Bone marrow (tissue), 2 donors: ENCODE results near the gene COL5A2.

Experiments used
- DNase-seq, 2 donors: peaks; one replicate each; lab custom pipeline; 2025; lab: John Stamatoyannopoulos, UW

COL5A2 gene

DNA sequence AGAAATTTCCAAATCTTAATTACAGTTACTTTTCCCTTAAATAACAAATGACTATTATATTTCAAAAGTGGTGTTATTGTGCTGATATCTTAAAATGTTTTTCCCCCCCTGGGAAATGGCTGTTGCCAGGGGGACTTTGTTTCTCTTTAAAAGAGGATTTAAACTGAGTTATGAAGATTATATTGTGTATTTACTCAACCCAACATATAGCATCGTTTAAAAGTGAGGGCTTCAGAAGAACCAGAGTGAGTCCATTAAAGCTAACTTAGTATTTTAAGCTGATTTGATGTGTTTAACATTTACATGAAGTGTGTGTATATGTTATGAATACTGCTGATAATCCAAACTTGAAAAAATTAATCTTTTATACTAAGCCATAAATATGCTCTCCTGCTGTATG, 81.6 kb downstream of the COL5A2 start:
- DNase-seq, result no peak

DNA sequence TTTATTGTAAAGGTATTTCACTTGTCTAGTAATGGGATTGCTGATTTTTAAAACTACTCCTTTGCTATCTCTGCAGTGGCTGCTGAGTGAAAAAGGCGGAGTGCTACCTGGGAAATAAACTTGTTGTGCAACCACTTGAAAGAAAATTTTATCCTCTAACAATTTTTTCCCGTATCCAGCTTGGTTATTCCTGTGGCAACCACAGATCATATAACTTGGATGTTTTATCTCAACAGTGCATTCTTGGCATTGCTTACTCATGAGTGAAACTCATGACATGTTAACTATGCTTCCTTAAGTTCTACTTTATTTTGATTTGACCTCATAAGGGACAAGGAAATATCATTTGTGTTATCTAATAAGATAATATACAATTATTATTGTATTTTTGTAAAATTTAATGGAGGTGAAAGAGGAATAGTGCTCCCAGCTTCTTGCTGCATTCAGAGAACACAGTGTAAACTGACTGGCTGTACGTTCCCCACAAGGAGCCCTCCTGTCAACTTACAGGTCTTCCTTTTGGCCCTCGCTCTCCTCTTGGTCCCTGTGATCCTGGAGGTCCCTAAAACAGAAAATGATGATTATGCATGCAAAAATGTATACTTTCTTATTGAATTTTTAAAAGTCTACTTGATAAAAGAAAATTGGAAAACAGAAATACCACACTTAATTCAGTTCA, 82.7 kb downstream of the COL5A2 start:
- DNase-seq, result no peak

DNA sequence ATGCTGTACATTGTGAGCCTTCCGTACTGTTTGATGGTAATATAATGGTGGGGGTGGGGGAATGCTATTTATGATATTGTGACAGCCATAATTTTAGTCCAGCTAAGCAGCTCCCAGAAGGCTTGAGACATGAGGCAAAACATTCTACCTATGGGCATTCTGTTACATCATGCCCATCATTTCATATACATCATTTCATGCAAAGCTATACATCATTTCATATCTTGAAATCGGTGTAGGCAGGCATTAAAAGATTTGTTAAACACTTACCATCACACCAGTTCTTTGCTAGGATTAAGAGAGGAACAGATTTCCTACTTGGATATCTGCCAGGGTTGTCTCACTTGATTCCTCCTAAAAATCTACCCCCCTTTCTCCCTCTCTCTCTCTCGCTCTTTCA, 84.5 kb downstream of the COL5A2 start:
- DNase-seq, result no peak

DNA sequence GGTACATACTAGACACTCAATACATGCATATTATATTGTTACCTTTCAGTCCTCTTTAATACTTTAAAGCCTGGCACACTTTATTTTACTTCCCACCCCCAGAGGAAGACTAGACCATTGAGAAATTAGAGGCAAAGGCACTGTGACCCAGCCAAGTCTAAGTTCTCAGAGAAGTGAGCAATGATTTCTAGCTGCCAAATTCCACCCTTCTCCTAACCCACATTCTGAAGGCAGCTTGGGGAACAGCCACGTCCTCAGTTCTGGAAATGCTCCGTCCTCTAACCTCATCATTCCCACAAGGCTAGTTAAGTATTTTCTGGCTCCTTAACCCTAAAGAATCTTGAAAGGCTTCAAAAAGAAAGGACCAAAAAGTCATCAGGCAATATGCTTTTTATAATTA, 86.6 kb downstream of the COL5A2 start:
- no peak for DNase-seq

DNA sequence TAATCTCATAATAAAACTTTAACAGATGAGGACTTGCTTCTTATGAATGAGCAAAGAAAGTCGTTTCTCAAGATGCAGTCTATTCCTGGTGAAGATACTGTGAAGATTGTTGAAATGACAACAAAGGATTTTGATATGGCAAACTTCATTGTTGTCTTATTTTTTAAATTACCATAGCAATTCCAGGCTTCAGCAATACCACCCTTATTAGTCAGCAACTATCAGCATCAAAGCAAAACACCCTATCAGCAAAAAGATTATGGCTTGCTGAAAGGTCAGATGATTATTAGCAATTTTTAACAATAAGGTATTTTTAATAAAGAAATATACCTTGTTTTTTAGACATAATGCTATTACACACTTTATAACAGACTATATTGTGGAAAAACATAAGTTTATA, 88.3 kb downstream of the COL5A2 start:
- DNase-seq, result no peak

DNA sequence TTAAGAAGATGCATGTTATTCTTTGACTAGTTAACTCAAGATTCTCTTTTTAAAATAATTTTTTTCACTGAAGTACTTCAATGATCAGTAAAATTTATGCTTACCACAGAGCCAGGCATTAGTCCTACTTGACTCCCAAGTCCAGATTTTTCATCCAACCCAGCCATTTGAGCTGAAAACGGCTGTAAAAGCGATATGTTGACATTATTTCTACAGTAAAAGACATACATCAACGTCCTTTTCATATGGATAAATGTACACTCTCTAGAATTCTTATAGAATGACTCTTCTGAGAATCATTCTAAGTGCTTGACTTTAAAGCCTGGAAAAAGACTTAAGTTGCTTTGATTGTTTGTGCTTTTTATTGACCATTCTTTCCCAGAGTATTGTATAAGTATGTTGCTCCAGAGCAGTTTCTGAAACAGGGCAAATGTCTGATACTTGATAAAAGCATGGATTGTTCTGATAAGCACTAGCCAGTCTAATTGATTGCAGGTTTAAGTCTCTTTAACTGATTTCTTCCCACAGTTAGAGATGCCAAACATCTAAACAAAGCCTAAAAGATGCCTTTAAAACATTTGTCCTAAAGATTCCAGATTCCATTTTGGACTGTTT, 90.9 kb downstream of the COL5A2 start:
- no peak for DNase-seq

DNA sequence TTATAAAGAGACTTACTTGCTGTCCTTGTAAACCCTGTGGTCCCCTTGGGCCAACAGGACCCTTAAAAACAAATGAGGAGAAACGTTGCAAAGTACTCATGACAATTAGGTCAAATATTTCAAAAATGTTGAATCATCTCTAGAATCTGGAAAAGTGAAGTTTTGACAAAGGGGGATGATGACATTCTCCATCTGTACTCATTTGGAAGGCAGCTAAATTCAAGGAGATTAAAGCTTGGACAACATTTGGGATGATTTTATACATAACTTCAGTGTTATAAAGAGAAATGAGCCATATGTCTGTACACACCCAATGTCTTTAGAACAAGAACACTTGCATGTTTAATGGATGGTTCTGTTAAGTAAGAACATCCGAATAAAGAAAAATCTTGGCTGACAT, 92.9 kb downstream of the COL5A2 start:
- no peak for DNase-seq

DNA sequence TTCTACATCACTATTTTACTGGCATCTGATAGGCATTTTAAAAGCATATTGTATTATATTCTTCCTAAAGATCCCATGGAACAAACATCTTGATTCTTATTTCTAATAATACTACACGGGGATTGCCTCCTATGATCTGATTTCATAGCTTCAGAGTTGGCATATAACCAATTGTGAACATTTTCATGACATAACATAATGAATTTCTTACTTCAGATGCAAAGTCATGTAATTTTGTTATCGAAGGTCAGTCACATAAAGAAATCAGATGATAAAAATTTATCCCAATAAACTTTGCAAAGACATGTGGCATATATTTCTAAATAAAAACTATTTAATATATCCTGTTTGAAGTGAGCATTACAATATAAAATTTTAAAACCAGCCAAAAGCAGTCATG, 93.3 kb downstream of the COL5A2 start:
- DNase-seq, result no peak

DNA sequence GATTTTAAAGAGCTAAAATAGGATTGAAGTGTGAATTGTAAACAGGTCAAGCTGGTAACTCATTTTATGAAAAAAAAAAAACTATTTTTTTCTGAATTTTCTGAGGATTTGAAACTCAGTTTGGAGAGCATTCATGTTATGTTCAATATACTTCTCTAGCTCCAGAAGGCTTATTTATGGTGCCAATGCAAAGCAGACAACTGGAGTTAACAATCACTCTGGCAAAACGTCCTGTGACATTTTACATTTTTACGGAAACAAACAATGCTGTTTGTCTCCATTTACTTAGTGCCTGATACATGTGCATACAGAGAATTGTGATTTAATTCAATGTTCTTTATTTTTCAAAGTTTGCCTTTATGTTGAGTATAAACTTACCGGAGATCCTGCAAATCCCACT, 96.0 kb downstream of the COL5A2 start:
- DNase-seq, result no peak

DNA sequence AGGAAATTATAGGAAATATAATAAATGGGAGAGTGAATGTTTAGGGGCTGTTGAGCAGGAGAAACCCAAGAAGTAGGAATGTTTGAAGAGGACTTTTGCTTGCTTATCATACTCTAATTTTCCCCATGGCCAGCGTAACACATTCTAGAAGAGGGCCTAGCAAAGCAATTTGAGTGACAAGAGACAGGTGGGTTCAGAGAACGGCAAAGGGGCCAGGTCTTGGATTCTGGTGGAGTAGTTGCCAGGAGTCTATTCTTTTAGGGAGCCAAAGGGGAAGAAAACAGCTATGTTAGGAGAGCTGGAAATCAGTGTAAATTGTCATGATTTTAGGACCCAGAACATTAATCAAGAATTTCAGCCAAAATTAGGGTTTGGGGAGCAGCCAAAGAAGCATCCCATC, 96.5 kb downstream of the COL5A2 start:
- no peak for DNase-seq

DNA sequence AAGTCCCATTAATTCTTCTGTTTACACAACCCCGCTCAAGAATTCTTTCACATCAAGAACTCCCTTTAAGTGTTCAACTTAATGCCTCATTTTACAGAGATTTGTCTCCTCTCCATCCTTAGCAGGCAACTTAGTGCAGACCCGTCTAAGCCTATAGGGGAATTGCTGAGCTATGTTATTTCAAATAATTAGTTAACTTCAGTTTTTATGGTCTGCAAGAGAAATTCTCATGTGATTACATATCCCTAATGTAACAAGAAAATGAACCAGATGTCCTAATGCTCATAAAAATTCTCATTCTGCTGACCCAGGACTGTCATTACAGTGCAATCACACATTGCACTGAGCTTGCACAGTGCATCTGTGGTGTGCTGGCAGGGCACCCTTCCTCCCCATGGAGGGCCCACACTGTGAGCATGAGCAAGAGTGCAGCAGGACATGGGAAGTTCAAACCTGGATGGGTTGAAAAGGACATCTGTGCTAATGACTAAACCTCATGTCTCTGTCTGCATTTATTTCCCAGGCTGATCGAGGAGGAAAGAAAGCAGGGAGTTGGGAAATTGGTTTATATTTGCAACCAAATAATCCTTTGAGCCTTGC, 97.1 kb downstream of the COL5A2 start:
- DNase-seq, result no peak

DNA sequence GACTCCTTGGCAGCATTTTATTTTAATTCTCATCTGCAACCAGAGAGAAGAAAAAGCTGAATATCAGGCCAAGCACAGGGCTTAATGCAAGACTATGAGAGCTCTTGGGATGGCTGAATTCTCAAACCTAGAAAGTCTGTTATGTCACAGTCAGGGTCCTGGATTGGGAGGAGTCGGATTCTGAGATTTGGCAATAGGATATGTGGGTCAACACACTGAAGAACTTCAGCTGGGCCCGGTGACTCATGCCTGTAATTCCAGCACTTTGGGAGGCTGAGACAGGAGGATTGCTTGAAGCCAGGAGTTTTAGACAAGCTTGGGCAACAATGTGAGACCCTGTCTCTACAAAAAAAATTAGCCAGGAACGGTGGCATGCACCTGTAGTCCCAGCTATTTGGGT, 103.0 kb downstream of the COL5A2 start:
- DNase-seq, result no peak

DNA sequence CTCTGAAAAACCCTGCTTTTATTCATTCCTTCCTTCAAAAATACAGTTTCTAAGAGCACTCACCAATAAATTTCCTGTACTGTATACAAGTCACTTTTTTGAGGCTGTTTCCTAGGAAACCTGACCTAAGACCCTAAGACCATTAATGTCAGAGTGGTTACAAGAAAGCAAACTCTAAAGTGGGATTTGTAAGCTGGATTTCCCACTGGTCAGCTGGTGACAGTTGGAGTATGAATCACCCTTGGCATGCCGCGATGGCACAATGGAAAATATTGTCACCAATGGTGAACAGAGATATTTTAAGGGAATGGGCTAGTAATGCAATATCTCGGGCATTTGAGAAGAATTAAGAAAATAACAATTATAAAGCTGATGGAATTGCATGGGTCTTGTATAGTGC, 103.4 kb downstream of the COL5A2 start:
- no peak for DNase-seq

DNA sequence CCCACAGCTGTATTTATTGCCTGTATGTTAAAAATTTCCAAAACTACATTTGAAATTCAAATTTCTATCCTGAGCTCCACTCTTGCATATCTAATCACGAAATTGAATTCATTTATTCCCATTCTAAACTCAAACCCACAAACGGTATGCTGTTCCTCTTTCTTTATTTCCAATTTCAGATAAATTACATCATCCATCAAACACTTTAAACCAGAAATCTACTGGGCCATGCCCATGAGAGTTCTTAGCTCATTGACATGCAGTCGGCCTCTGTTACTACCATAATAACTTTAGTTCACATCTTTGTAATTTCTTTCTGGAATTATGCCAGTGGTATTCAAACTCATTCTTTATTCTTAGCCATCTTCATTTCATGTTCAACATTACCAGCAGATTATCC, 105.1 kb downstream of the COL5A2 start:
- no peak for DNase-seq

DNA sequence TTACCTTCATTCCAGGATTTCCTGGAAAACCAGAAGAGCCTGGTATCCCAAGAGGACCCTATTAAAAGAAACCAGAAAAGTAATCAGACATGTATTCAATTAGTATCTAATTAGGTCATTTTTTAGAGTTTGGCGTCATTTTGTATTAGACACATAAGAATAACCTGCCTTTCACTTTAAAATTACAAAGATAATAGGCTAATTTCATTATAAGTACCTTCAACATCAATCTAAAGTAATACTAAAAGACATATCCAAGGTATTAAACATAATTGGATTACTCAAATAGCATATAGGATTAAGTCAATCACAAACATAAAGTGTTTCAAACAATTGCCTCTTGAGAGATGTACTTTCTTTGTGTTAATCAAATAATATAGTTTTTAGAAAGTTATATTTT, 107.5 kb downstream of the COL5A2 start:
- DNase-seq, result no peak

DNA sequence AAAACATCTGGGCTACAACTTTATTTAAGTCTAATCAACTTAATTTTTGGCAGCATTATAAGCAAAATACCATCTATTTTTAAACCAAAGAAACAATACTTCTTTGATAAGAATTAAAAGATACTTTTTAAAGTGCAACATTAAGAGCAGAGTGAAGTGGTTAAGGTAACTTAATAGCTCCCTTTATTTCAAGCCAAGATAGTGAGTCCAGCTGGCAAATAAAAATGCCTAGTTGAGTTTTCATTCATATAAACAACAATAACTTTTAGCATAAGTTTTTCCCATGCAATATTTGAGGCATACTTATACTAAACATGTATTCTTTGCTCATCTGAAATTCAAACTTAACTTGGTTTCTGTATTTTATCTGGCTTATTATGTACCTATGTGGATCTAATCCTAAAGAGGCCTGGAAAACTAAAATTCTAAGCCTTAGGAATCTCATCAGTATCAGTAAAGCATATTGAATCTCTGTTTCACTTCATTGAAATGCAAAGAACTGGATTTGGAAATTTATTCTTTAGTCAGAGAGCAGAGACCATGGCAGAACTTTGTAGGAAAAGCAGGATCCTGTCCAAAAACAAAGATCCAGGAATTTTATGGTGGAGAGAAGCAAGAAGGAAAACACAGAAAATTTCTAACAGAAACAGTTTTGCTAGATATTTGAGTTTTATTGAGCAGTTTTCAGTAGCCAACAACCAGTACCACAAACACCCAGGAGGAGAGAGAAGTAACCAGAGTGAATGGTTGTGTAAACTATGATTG, 109.5 kb downstream of the COL5A2 start:
- no peak for DNase-seq

DNA sequence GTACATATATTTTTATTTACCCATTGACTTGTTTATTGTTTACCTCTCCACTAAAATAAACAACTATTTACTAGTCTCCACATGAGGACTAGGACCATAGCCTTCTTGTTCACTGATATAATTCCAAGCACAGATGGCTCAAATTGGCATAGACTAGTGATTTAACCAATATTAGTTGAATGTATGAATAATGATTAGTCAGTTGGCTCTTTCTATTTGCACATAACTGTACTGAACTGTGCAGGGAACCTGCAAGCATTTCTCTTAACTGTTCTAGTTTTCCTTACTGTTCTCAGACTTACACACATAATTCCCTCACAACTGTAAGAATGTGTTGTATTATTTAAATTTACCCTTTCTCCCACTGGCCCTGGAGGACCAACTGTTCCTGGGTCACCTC, 113.5 kb downstream of the COL5A2 start:
- no peak for DNase-seq

DNA sequence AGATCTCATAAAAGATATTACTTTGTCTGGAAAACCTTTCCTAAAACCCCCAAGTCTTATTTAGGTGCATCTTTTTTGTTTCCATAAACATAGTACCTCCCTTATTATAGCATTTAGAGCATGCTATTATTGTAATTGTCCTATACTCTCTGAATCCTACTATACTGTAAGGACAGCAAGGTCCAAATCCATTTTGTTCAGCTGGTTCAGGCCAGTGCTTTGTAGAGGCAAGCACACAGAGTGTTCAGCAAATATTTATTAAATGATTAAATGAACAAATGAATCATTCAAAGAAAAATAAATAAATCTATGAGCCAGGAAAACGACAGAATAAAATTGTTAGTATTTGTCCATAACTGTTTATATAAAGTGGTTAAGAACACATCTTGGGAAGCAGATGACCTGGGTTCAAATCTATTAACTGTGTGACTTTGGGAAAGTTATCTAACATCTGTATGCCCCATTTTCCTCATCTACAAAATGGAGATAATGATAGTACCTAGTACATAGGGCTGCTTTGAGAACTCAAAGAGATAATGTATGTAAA, 119.4 kb downstream of the COL5A2 start:
- no peak for DNase-seq

DNA sequence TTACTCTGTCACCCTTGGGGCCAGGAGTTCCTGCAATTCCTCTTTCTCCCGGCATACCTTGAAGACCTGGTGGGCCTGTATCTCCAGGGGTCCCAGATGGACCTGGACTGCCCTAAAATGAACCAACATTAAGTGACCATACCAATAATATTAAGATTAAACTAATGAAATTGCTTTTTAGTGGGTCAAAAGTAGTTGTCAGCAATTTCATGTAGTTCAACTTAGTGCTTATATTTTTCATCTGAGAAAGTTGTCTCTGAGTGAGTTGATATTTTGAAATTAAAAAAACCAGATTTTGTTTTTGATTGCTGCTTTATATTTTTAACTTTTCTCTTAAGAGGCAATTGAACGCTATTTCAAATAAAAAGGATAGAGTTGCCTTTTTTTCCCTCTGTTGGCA, 122.2 kb downstream of the COL5A2 start:
- DNase-seq, result no peak

DNA sequence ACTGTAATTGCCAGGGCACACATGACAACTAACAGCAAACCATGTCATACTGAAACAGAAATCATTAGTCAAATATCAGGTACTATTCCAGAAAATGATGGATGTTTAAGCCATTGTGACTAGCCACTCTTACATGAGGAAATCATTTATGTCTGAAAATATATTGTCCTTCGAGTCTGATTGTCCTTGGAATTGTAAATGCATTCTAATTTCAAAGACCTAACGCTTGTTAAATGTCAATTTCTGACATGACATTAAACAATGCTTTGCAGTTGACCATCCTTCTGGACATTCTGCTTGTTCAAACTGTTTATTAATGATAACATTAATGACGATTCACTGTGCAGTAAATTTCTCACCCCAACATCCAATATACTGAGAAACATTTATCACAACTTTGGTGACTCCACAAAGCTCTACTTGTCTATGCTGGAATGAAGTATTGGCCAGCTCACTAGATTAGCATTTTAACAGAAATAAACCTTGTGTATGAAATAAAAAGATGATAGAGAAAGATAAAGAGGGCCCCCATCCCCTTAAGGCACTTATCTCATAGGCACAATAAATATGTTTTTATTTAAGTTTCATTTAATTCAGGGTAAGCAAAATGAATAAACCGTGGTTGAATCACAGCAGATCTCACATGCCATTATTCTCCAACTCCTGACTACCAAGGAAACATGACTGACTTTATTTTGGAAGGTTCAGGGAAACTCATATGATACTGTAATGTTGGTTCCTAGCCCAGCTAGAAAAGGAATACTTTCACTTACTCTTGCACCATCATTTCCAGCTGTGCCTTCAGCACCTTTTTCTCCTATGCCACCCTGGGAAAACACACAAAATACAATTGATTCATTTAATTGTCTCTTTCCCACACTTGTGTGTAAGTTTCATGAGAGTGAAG, 123.1 kb downstream of the COL5A2 start:
- DNase-seq, result no peak

DNA sequence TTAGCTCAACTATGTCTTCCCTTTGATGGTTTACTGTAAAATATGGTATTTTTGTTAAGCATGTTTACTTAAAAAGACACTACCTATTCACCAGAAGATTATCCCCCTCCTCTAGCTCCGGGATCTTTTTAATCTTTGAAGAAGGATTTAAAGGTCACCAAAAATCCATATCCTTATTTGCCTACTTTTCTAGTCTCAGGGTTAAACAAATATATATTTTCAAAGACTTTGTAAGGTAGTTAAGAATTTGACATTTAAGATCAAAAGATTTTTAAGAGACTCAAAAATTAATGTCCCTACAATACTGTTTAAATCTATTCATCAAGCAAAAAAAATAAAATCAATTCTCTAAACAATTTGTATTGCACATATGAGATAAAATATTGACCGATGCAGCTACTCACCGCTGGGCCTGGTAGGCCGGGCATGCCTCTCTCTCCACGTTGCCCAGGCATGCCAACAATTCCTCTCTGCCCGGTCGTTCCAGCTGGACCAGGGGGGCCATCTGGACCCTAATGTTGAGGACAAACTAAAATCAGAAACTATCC, 129.3 kb downstream of the COL5A2 start:
- no peak for DNase-seq
